Measurements from ENCODE around the gene LENG9.
A peak's percentile ranks its signal among the peaks of the same experiment; 100 is the strongest.

LENG9 gene

GRCh38 chr19:54415901-54416673 lies 47.5 kb downstream of the LENG9 start:
- H3K36me3 ChIP-seq: no peaks in the 10 kb centered on the region
- H3K27ac ChIP-seq: no peak overlapping the region
- TF ChIP-seq, protein P1, sequence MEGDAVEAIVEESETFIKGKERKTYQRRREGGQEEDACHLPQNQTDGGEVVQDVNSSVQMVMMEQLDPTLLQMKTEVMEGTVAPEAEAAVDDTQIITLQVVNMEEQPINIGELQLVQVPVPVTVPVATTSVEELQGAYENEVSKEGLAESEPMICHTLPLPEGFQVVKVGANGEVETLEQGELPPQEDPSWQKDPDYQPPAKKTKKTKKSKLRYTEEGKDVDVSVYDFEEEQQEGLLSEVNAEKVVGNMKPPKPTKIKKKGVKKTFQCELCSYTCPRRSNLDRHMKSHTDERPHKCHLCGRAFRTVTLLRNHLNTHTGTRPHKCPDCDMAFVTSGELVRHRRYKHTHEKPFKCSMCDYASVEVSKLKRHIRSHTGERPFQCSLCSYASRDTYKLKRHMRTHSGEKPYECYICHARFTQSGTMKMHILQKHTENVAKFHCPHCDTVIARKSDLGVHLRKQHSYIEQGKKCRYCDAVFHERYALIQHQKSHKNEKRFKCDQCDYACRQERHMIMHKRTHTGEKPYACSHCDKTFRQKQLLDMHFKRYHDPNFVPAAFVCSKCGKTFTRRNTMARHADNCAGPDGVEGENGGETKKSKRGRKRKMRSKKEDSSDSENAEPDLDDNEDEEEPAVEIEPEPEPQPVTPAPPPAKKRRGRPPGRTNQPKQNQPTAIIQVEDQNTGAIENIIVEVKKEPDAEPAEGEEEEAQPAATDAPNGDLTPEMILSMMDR (IDR thresholded peaks at IDR 0.05; ENCODE audit: low read depth, low read length): no peak
- H3K4me3 ChIP-seq (ENCODE audit: low read depth, low read length): peak overlapping the region; percentile 53
- DNase-seq: no peak
- no peaks in the 10 kb centered on the region for H3K9me3 ChIP-seq (ENCODE audit: severe bottlenecking)
- peaks cover 14% of the 10 kb centered on the region for H3K27me3 ChIP-seq (ENCODE audit: insufficient read depth, low read depth, severe bottlenecking)

GRCh38 chr19:54415208-54415900 lies 48.2 kb downstream of the LENG9 start, which contains the start of gene TTYH1:
TTYH1 (plus strand) TSS chr19:54415464; CDS start chr19:54415553, 89 bp downstream.
- Histone ChIP-seq H3K36me3 (no peaks in the 10 kb centered on the region), H3K4me3 (ENCODE audit: low read depth, low read length) (peak within 1 kb of the TSS; percentile 53), H3K9me3 (ENCODE audit: severe bottlenecking) (no peaks in the 10 kb centered on the region), H3K27ac (no peak within 1 kb of the TSS), H3K27me3 (ENCODE audit: insufficient read depth, low read depth, severe bottlenecking) (peaks cover 21% of the 10 kb centered on the region)
- DNase-seq: peak; percentile 48
- TF ChIP-seq, protein P1 (IDR thresholded peaks at IDR 0.05; ENCODE audit: low read depth, low read length): peak; percentile 65

GRCh38 chr19:54414156-54414555 lies 49.4 kb downstream of the LENG9 start:
- H3K36me3 ChIP-seq: no peaks in the 10 kb centered on the region
- no peak overlapping the region for H3K4me3 ChIP-seq (ENCODE audit: low read depth, low read length)
- TF ChIP-seq, protein P1 (IDR thresholded peaks at IDR 0.05; ENCODE audit: low read depth, low read length): no peak
- DNase-seq: no peak
- no peak overlapping the region for H3K27ac ChIP-seq
- H3K9me3 ChIP-seq (ENCODE audit: severe bottlenecking): no peaks in the 10 kb centered on the region
- H3K27me3 ChIP-seq (ENCODE audit: insufficient read depth, low read depth, severe bottlenecking): peaks cover 23% of the 10 kb centered on the region

- no peaks in the 10 kb centered on the region for H3K9me3 ChIP-seq (ENCODE audit: severe bottlenecking)
- DNase-seq: no peak
- H3K36me3 ChIP-seq: no peaks in the 10 kb centered on the region
- no peak overlapping the region for H3K4me3 ChIP-seq (ENCODE audit: low read depth, low read length)
- peaks cover 23% of the 10 kb centered on the region for H3K27me3 ChIP-seq (ENCODE audit: insufficient read depth, low read depth, severe bottlenecking)
- no peak overlapping the region for H3K27ac ChIP-seq
- TF ChIP-seq, protein P1 (IDR thresholded peaks at IDR 0.05; ENCODE audit: low read depth, low read length): no peak
Measured at GRCh38 chr19:54412877-54413276, 50.7 kb downstream of the LENG9 start.

All from WERI-Rb-1 (cell line).